CD4-positive, CD25-positive, alpha-beta regulatory T cell (primary cell): ENCODE results near the gene CHRM4. TPM values are rescaled to one million over a fixed set of nuclear protein-coding genes. Genes with fewer than 3 reads are reported as not detected.

Experiments used
- ATAC-seq, 2 donors: fragments of 150-1000 bp; cut with Tn5 transposase; one replicate each; pipeline ENCODE4 v1.10.0; 2021; ENCODE audit warnings: low read depth in 2 of 2, moderate number of reproducible peaks in 2 of 2, moderate library complexity in 1 of 2
- DNase-seq, 3 donors: peaks; one replicate each; pipeline versions ENCODE4 v3.0.0 to v3.0.0-alpha.2; 2012 to 2022; ENCODE audit warnings: mixed read lengths in 1 of 3
- H3K27ac ChIP-seq: one replicate; pipeline ENCODE4 v1.7.0; 2013; ENCODE audit warnings: mild to moderate bottlenecking, low read length; ENCODE audit not compliant: insufficient read depth, poor library complexity, severe bottlenecking
- H3K27me3 ChIP-seq: one replicate; pipeline ENCODE4 v1.7.0; 2013; ENCODE audit warnings: low read length; ENCODE audit not compliant: control insufficient read depth, insufficient read depth
- H3K36me3 ChIP-seq: one replicate; pipeline ENCODE4 v1.7.0; 2013; ENCODE audit warnings: mild to moderate bottlenecking, low read length, moderate library complexity; ENCODE audit not compliant: control insufficient read depth, insufficient read depth
- H3K4me1 ChIP-seq: 2 replicates; pipeline ENCODE4 v1.7.0; 2013; ENCODE audit warnings: mild to moderate bottlenecking, low read length; ENCODE audit not compliant: insufficient read depth, control insufficient read depth, poor library complexity, severe bottlenecking
- H3K4me3 ChIP-seq: one replicate; pipeline ENCODE4 v1.7.0; 2013; ENCODE audit warnings: low read depth, mild to moderate bottlenecking, low read length, moderate library complexity
- H3K9me3 ChIP-seq, 2 experiments: 1 replicate in 1 of 2; 2 replicates in 1 of 2; pipeline ENCODE4 v1.7.0; 2013; ENCODE audit warnings: low read length in 2 of 2, mild to moderate bottlenecking in 1 of 2, moderate library complexity in 1 of 2; ENCODE audit not compliant: control insufficient read depth in 2 of 2
- H3K27ac Mint-ChIP-seq, 3 donors: one replicate each; pipeline ENCODE4 v1.8.0; 2020 to 2022; ENCODE audit warnings: mild to moderate bottlenecking in 3 of 3, mixed read lengths in 3 of 3, moderate library complexity in 2 of 3
- H3K27me3 Mint-ChIP-seq: one replicate; pipeline ENCODE4 v1.8.0; 2022; ENCODE audit warnings: mild to moderate bottlenecking, mixed read lengths
- H3K36me3 Mint-ChIP-seq: one replicate; pipeline ENCODE4 v1.8.0; 2020; ENCODE audit warnings: mixed read lengths
- H3K4me1 Mint-ChIP-seq, 4 donors: one replicate each; pipeline ENCODE4 v1.8.0; 2020 to 2022; ENCODE audit warnings: mixed read lengths in 4 of 4, mild to moderate bottlenecking in 1 of 4
- H3K4me3 Mint-ChIP-seq, 4 donors: one replicate each; pipeline ENCODE4 v1.8.0; 2020 to 2022; ENCODE audit warnings: mild to moderate bottlenecking in 4 of 4, mixed read lengths in 4 of 4, moderate library complexity in 3 of 4
- H3K9me3 Mint-ChIP-seq, 7 donors: one replicate each; pipeline ENCODE4 v1.8.0; 2020 to 2022; ENCODE audit warnings: mixed read lengths in 7 of 7, mild to moderate bottlenecking in 3 of 7, moderate library complexity in 2 of 7
- polyA plus RNA-seq, 4 donors: library from polyadenylated mRNA; unstranded; fragments of 300-500 nt; fragmentation: Illumina TruSeq; gene quantifications; one replicate each; pipeline ENCODE4 v1.2.3, GENCODE V29; 2021
- total RNA-seq: library from RNA; stranded (reverse); gene quantifications from one replicate; pipeline ENCODE4 v1.2.3, GENCODE V29; 2022

CHRM4 gene
- total and polyA plus RNA-seq, 5 donors from 2014 or later = 0.15 to 2.8 (median 0.98) TPM; not detected in 1

- Histone ChIP-seq H3K4me3 (no peak overlapping the region), H3K27me3 (no peaks in the 10 kb centered on the region), H3K4me1 (peaks cover 64% of the 10 kb centered on the region), H3K9me3 (no peaks in the 10 kb centered on the region), H3K27ac (no peak overlapping the region), H3K36me3 (peaks cover 15% of the 10 kb centered on the region)
- peak overlapping the region in 1 of 3 donors; percentile 46 for H3K27ac Mint-ChIP-seq
- H3K27me3 Mint-ChIP-seq = no peaks in the 10 kb centered on the region
- H3K4me3 Mint-ChIP-seq = no peak overlapping the region
- DNase-seq = no peak
- peaks cover 3% of the 10 kb centered on the region for H3K36me3 Mint-ChIP-seq
- H3K9me3 Mint-ChIP-seq = no peaks in the 10 kb centered on the region
- H3K4me1 Mint-ChIP-seq = peaks cover 6 to 74% (median 33%) of the 10 kb centered on the region in 4 donors
- ATAC-seq = no peak
Measured at GRCh38 chr11:46363455-46364005, 28.0 kb downstream of the CHRM4 start.

DNA sequence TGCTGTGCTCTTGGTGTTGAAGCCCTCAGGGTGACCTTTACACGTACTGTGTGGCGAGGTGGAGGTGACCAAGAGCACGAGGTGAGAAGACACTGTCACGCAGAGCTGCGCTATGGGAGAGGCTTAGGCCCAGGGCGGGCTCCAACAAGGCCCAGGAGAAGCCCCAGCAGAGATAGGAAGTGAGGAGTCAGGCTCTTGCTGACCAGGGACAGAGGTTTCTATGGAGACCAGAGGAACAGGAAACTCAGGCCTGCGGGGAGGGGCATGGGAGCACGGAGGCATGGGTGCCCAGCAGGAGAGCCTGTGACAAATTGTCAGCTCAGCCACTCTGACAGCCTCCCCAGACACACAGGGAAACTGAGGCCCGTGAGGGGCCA is 28.6 kb downstream of the CHRM4 start:
- Histone ChIP-seq H3K36me3 (peaks cover 10% of the 10 kb centered on the region), H3K27ac (no peak overlapping the region), H3K4me1 (peaks cover 68% of the 10 kb centered on the region), H3K27me3 (no peaks in the 10 kb centered on the region), H3K4me3 (no peak overlapping the region), H3K9me3 (no peaks in the 10 kb centered on the region)
- no peak for ATAC-seq
- Mint-ChIP-seq H3K36me3 (no peaks in the 10 kb centered on the region), H3K27ac (peak overlapping the region in 2 of 3 donors; percentile 85 to 94), H3K9me3 (no peaks in the 10 kb centered on the region), H3K4me1 (peaks cover 10 to 74% (median 33%) of the 10 kb centered on the region in 4 donors), H3K27me3 (no peaks in the 10 kb centered on the region), H3K4me3 (peak overlapping the region in 3 of 4 donors; percentile 47 to 89 (median 62))
- no peak for DNase-seq

DNA sequence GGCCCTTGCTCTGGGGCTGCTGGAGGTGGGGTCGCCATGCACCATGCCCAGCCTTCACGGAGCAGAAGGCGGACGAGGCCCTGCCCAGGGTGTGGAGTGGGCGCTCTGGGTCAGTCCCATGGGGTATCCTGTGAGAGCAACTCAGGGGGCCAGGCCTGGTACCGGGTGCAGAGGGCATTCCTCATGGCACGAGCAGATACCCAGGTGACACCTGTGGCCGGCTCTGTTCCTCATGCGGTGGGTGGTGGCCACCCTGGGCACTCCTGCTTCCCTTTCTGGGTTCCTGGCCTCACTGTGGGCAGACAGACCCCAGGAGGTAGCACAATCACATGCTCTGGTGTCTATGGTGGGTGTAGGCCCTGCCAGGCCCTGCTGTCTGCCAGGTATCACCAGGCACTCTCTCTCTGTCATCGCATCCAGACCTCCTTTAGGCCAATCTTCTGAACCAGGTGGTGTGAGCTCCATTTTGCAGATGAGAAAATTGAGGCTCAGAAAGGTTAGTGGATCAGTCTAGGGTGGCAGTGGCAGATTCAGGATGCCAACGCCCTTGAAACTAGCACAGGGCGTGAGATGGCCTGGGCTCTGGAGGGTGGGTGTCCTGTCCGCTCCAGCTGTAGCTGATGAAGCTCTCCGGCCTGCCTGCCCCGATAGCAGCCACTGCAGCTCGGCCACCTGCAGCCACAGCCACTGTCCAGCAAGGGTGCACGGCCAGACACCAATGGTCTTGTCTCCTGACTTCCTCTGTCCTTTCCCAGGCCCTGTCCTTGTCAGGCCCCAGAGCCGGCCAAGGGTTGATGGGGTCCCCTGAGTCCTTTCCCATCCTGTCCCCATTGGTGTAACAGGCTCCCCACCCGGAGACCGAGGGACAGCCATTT is 29.2 kb downstream of the CHRM4 start:
- H3K4me3 Mint-ChIP-seq = peak overlapping the region; percentile 62 to 89 (median 83)

GRCh38 chr11:46361283-46362155 is 30.1 kb downstream of the CHRM4 start:
- Mint-ChIP-seq H3K27me3 (no peaks in the 10 kb centered on the region), H3K4me1 (peaks cover 16 to 77% (median 39%) of the 10 kb centered on the region in 4 donors), H3K9me3 (no peaks in the 10 kb centered on the region), H3K27ac (peak overlapping the region; percentile 77 to 96 (median 95)), H3K36me3 (peaks cover under 1% of the 10 kb centered on the region), H3K4me3 (peak overlapping the region; percentile 85 to 98 (median 88))
- no peaks in the 10 kb centered on the region for H3K27me3 ChIP-seq
- ATAC-seq = peak; percentile 88 to 92
- H3K4me1 ChIP-seq = peaks cover 72% of the 10 kb centered on the region
- H3K9me3 ChIP-seq = no peaks in the 10 kb centered on the region
- peaks cover 10% of the 10 kb centered on the region for H3K36me3 ChIP-seq
- peak overlapping the region; percentile 45 for H3K4me3 ChIP-seq
- DNase-seq = peak; percentile 38 to 82 (median 67)
- H3K27ac ChIP-seq = peak overlapping the region; percentile 66

More for the DNA sequence above, 29.2 kb downstream of the CHRM4 start:
- no peaks in the 10 kb centered on the region for H3K9me3 ChIP-seq
- Mint-ChIP-seq H3K36me3 (no peaks in the 10 kb centered on the region), H3K27me3 (no peaks in the 10 kb centered on the region), H3K4me1 (peaks cover 11 to 74% (median 35%) of the 10 kb centered on the region in 4 donors), H3K9me3 (no peaks in the 10 kb centered on the region), H3K27ac (peak overlapping the region in 2 of 3 donors; percentile 85 to 94)
- no peak for ATAC-seq
- no peaks in the 10 kb centered on the region for H3K27me3 ChIP-seq
- peaks cover 72% of the 10 kb centered on the region for H3K4me1 ChIP-seq
- H3K27ac ChIP-seq = peak overlapping the region; percentile 66
- DNase-seq = no peak
- peaks cover 6% of the 10 kb centered on the region for H3K36me3 ChIP-seq
- peak overlapping the region; percentile 24 for H3K4me3 ChIP-seq

DNA sequence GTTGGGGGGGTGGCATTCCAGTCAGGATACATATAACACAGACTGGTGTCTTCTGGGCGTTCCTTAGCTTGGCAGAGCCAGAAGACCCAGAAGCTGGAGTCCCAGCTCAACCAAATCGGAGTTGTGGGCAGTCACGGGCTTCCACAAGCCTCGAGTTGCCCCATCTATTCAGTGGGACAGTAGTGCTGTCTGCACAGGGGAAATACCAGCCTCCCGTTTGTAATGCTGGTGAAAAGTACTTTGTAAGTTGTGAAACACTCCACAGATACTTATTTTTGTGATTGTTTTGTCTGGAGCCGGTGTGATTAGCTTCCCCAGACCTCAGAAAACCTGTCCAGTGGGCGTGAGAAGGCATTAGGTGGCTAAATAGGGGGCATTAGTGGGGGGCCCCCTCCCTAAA is 30.7 kb downstream of the CHRM4 start:
- Mint-ChIP-seq H3K9me3 (no peaks in the 10 kb centered on the region), H3K27me3 (no peaks in the 10 kb centered on the region), H3K4me3 (peak overlapping the region; percentile 85 to 98 (median 88)), H3K27ac (peak overlapping the region; percentile 77 to 96 (median 95)), H3K4me1 (peaks cover 18 to 82% (median 44%) of the 10 kb centered on the region in 4 donors), H3K36me3 (peaks cover 4% of the 10 kb centered on the region)
- Histone ChIP-seq H3K27ac (peak overlapping the region; percentile 66), H3K27me3 (no peaks in the 10 kb centered on the region), H3K36me3 (peaks cover 12% of the 10 kb centered on the region), H3K4me1 (peaks cover 73% of the 10 kb centered on the region), H3K4me3 (peak overlapping the region; percentile 45), H3K9me3 (no peaks in the 10 kb centered on the region)
- ATAC-seq (peak; percentile 32 to 33), DNase-seq (peak in 1 of 3 donors; percentile 40)

DNA sequence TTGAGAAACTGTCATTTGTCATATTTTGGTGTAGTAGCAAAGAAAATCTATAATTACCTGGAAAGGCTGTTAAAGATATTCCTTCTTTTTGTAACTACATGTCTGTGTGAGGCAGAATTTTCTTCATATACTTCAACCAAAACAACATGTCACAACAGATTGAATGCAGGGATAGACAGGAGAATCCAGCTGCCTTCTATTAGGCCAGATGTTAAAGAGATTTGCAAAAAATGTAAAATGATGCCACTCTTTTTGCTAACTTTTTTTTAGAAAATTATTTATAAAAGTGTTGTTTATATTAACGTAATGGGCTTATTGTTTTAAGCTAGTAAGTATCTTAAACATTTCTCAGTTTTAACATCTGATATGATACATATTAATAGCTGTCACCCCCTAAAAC is 31.6 kb downstream of the CHRM4 start:
- Mint-ChIP-seq H3K27ac (peak overlapping the region in 1 of 3 donors; percentile 95), H3K9me3 (no peaks in the 10 kb centered on the region), H3K4me1 (peaks cover 18 to 79% (median 38%) of the 10 kb centered on the region in 4 donors), H3K36me3 (peaks cover 4% of the 10 kb centered on the region), H3K4me3 (peak overlapping the region; percentile 31 to 89 (median 64)), H3K27me3 (no peaks in the 10 kb centered on the region)
- ATAC-seq (no peak), DNase-seq (no peak)
- H3K36me3 ChIP-seq = peaks cover 12% of the 10 kb centered on the region
- peak overlapping the region; percentile 66 for H3K27ac ChIP-seq
- H3K27me3 ChIP-seq = no peaks in the 10 kb centered on the region
- peaks cover 68% of the 10 kb centered on the region for H3K4me1 ChIP-seq
- H3K9me3 ChIP-seq = no peaks in the 10 kb centered on the region
- H3K4me3 ChIP-seq = no peak overlapping the region

- H3K27me3 ChIP-seq = no peaks in the 10 kb centered on the region
- H3K27ac ChIP-seq = peak overlapping the region; percentile 23
- no peaks in the 10 kb centered on the region for H3K9me3 ChIP-seq
- peaks cover 25 to 81% (median 46%) of the 10 kb centered on the region in 4 donors for H3K4me1 Mint-ChIP-seq
- DNase-seq (no peak), ATAC-seq (no peak)
- peaks cover 75% of the 10 kb centered on the region for H3K4me1 ChIP-seq
- peaks cover 13% of the 10 kb centered on the region for H3K36me3 ChIP-seq
- H3K27ac Mint-ChIP-seq = peak overlapping the region; percentile 50 to 90 (median 75)
- no peaks in the 10 kb centered on the region for H3K9me3 Mint-ChIP-seq
- peaks cover 13% of the 10 kb centered on the region for H3K36me3 Mint-ChIP-seq
- no peaks in the 10 kb centered on the region for H3K27me3 Mint-ChIP-seq
- no peak overlapping the region for H3K4me3 ChIP-seq
- H3K4me3 Mint-ChIP-seq = peak overlapping the region in 1 of 4 donors; percentile 85
Measured at GRCh38 chr11:46357483-46357936, 34.1 kb downstream of the CHRM4 start.
